HUDEP-2 (cell line): ENCODE measurements around the gene LDB1.

Source experiments
- DNase-seq, 76 experiments: peaks; one replicate each; lab custom pipeline; 2025; ENCODE audit not compliant: unreplicated experiment in 76 of 76; lab: John Stamatoyannopoulos, UW

The LDB1 gene

GRCh38 chr10:102065561-102066398 is 54.4 kb downstream of the LDB1 start:
- peak in 16 of 76 experiments; percentile 9 to 50 (median 29) for DNase-seq

- peak in 75 of 76 experiments; percentile 27 to 94 (median 87) for DNase-seq
These were observed 55.2 kb downstream of the LDB1 start, which contains the start of gene HPS6 for GRCh38 chr10:102064868-102065560. Gene HPS6, plus strand, starts transcription at chr10:102065349. Its CDS starts 126 bp downstream, at chr10:102065475.

GRCh38 chr10:102064503-102064867 is 55.7 kb downstream of the LDB1 start:
- DNase-seq: no peak

- DNase-seq: no peak
These were observed 60.2 kb downstream of the LDB1 start for GRCh38 chr10:102059987-102060386.
